Measurements from ENCODE around the gene SPEM3.

The SPEM3 gene

GRCh38 chr17:7393613-7394451 lies 34.8 kb upstream of the SPEM3 start:
- ATAC-seq (ENCODE audit: low read depth) (peak; percentile 74), DNase-seq (ENCODE audit: low spot score in 2 of 2) (no peak)
- Mint-ChIP-seq H3K4me1 (peaks cover 14% of the 10 kb centered on the region), H3K4me3 (peak overlapping the region; percentile 93), H3K36me3 (peaks cover 10% of the 10 kb centered on the region), H3K27me3 (no peaks in the 10 kb centered on the region), H3K27ac (peak overlapping the region; percentile 81), H3K9me3 (no peaks in the 10 kb centered on the region)

- Mint-ChIP-seq H3K27ac (peak within 1 kb of the TSS; percentile 81), H3K9me3 (no peaks in the 10 kb centered on the region), H3K36me3 (peaks cover 8% of the 10 kb centered on the region), H3K4me3 (peak within 1 kb of the TSS; percentile 94), H3K4me1 (peaks cover 14% of the 10 kb centered on the region), H3K27me3 (no peaks in the 10 kb centered on the region)
- ATAC-seq (ENCODE audit: low read depth) (peak; percentile 90), DNase-seq (ENCODE audit: low spot score in 2 of 2) (peak; percentile 80 to 89)
Observed at GRCh38 chr17:7394452-7395191, 34.0 kb upstream of the SPEM3 start, which contains the start of gene PLSCR3. Gene PLSCR3 (minus strand): TSS chr17:7394525. CDS start chr17:7394110, 415 bp downstream.

- Mint-ChIP-seq H3K9me3 (no peaks in the 10 kb centered on the region), H3K36me3 (peaks cover 1% of the 10 kb centered on the region)
Observed at GRCh38 chr17:7396147-7396546, 32.5 kb upstream of the SPEM3 start.

GRCh38 chr17:7398612-7399011 lies 30.0 kb upstream of the SPEM3 start:
- H3K27ac Mint-ChIP-seq: no peak overlapping the region
- no peak for ATAC-seq (ENCODE audit: low read depth)

More at GRCh38 chr17:7396147-7396546, 32.5 kb upstream of the SPEM3 start:
- Mint-ChIP-seq H3K27ac (no peak overlapping the region), H3K4me3 (no peak overlapping the region), H3K4me1 (peaks cover 14% of the 10 kb centered on the region), H3K27me3 (no peaks in the 10 kb centered on the region)
- ATAC-seq (ENCODE audit: low read depth) (no peak), DNase-seq (ENCODE audit: low spot score in 2 of 2) (no peak)

GRCh38 chr17:7403043-7403726 lies 25.5 kb upstream of the SPEM3 start:
- H3K4me1 Mint-ChIP-seq: peaks cover 16% of the 10 kb centered on the region
- H3K27me3 Mint-ChIP-seq: peaks cover 8% of the 10 kb centered on the region
- no peaks in the 10 kb centered on the region for H3K9me3 Mint-ChIP-seq
- peak overlapping the region; percentile 97 for H3K4me3 Mint-ChIP-seq
- DNase-seq (ENCODE audit: low spot score in 2 of 2) (no peak), ATAC-seq (ENCODE audit: low read depth) (no peak)
- H3K36me3 Mint-ChIP-seq: peaks cover 2% of the 10 kb centered on the region
- peak overlapping the region; percentile 91 for H3K27ac Mint-ChIP-seq

More at GRCh38 chr17:7398612-7399011, 30.0 kb upstream of the SPEM3 start:
- Mint-ChIP-seq H3K9me3 (no peaks in the 10 kb centered on the region), H3K4me3 (no peak overlapping the region), H3K27me3 (no peaks in the 10 kb centered on the region), H3K36me3 (peaks cover 2% of the 10 kb centered on the region), H3K4me1 (peaks cover 17% of the 10 kb centered on the region)
- no peak for DNase-seq (ENCODE audit: low spot score in 2 of 2)

GRCh38 chr17:7403727-7403976 lies 25.0 kb upstream of the SPEM3 start:
- Mint-ChIP-seq H3K27ac (peak overlapping the region; percentile 91), H3K4me3 (peak overlapping the region; percentile 97), H3K4me1 (peaks cover 16% of the 10 kb centered on the region), H3K27me3 (peaks cover 8% of the 10 kb centered on the region), H3K9me3 (no peaks in the 10 kb centered on the region), H3K36me3 (peaks cover 2% of the 10 kb centered on the region)
- DNase-seq (ENCODE audit: low spot score in 2 of 2) (no peak), ATAC-seq (ENCODE audit: low read depth) (peak; percentile 6)

GRCh38 chr17:7403977-7404736 lies 24.5 kb upstream of the SPEM3 start, which contains the start of gene TMEM256:
Gene TMEM256 (minus strand): TSS chr17:7404097. CDS start chr17:7404084, 13 bp downstream.
- peak within 1 kb of the TSS; percentile 97 for H3K4me3 Mint-ChIP-seq
- peaks cover 10% of the 10 kb centered on the region for H3K27me3 Mint-ChIP-seq
- H3K27ac Mint-ChIP-seq: peak within 1 kb of the TSS; percentile 91
- H3K4me1 Mint-ChIP-seq: peaks cover 18% of the 10 kb centered on the region
- H3K9me3 Mint-ChIP-seq: no peaks in the 10 kb centered on the region
- H3K36me3 Mint-ChIP-seq: peaks cover 2% of the 10 kb centered on the region
- ATAC-seq (ENCODE audit: low read depth): peak; percentile 92
- DNase-seq (ENCODE audit: low spot score in 2 of 2): peak; percentile 86 to 87

GRCh38 chr17:7404737-7405349 lies 23.8 kb upstream of the SPEM3 start:
- H3K9me3 Mint-ChIP-seq: no peaks in the 10 kb centered on the region

GRCh38 chr17:7405350-7406234 lies 23.1 kb upstream of the SPEM3 start:
- no peak for DNase-seq (ENCODE audit: low spot score in 2 of 2)
- H3K36me3 Mint-ChIP-seq: peaks cover 2% of the 10 kb centered on the region
- H3K9me3 Mint-ChIP-seq: no peaks in the 10 kb centered on the region
- H3K4me3 Mint-ChIP-seq: peak overlapping the region; percentile 89
- peaks cover 16% of the 10 kb centered on the region for H3K27me3 Mint-ChIP-seq
- H3K4me1 Mint-ChIP-seq: peaks cover 19% of the 10 kb centered on the region
- ATAC-seq (ENCODE audit: low read depth): no peak
- H3K27ac Mint-ChIP-seq: peak overlapping the region; percentile 72

More at GRCh38 chr17:7404737-7405349, 23.8 kb upstream of the SPEM3 start:
- peak; percentile 37 for ATAC-seq (ENCODE audit: low read depth)
- H3K27me3 Mint-ChIP-seq: peaks cover 15% of the 10 kb centered on the region
- peaks cover 2% of the 10 kb centered on the region for H3K36me3 Mint-ChIP-seq
- H3K4me3 Mint-ChIP-seq: peak overlapping the region; percentile 97
- peak overlapping the region; percentile 91 for H3K27ac Mint-ChIP-seq
- peak in 1 of 2 donors; percentile 51 for DNase-seq (ENCODE audit: low spot score in 2 of 2)
- H3K4me1 Mint-ChIP-seq: peaks cover 19% of the 10 kb centered on the region

GRCh38 chr17:7406235-7406825 lies 22.3 kb upstream of the SPEM3 start:
- Mint-ChIP-seq H3K36me3 (peaks cover 2% of the 10 kb centered on the region), H3K4me3 (peak overlapping the region; percentile 75), H3K27me3 (peaks cover 16% of the 10 kb centered on the region), H3K27ac (no peak overlapping the region), H3K9me3 (no peaks in the 10 kb centered on the region), H3K4me1 (peaks cover 19% of the 10 kb centered on the region)
- ATAC-seq (ENCODE audit: low read depth): no peak
- DNase-seq (ENCODE audit: low spot score in 2 of 2): no peak

GRCh38 chr17:7407082-7407481 lies 21.6 kb upstream of the SPEM3 start:
- no peak for DNase-seq (ENCODE audit: low spot score in 2 of 2)
- H3K4me1 Mint-ChIP-seq: peaks cover 16% of the 10 kb centered on the region
- H3K4me3 Mint-ChIP-seq: no peak overlapping the region
- H3K27ac Mint-ChIP-seq: no peak overlapping the region
- H3K9me3 Mint-ChIP-seq: no peaks in the 10 kb centered on the region
- ATAC-seq (ENCODE audit: low read depth): no peak
- peaks cover 16% of the 10 kb centered on the region for H3K27me3 Mint-ChIP-seq
- no peaks in the 10 kb centered on the region for H3K36me3 Mint-ChIP-seq

Data from memory B cell (primary cell).